Activated effector memory CD4-positive, alpha-beta T cell treated with Interleukin-2 at 50 U/mL for 16 hours (primary cell): ENCODE data around the gene GYS2.

Experiments
- DNase-seq: peaks from one replicate; pipeline ENCODE4 v3.0.0-alpha.2; 2020

Gene GYS2

DNA sequence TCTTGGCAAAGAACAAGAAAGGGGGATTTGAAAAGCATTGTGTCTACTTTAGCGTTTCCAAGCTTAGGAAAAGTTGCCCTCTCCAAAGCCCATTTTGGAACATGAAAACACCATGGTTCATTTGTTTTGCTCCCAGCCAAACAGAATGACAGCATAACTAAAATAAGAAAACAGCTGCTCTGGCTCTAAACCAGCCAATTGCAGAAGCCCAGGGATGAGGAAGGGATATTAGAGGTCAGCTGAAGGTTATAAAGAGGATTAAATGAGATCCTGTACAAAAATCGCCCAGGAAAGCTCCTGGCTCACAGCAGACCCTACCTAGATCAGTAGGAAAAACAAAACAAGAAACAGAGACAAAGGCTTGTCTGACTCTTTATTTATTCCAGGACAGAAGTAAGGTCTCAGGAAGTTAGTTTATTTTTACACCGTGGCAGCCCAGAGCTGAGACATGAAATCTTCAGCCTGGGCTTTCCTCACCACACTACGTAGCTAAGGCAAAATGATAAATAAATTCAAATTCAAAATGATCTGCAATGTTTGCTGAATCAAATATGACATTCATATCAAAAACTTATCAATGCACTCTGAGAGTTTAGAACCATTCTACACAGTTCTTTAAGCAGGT, 52.7 kb downstream of the GYS2 start:
- DNase-seq, result no peak

- no peak for DNase-seq
Measured at GRCh38 chr12:21547437-21547836, 57.2 kb downstream of the GYS2 start.

GRCh38 chr12:21546716-21547115, 57.9 kb downstream of the GYS2 start:
- DNase-seq, result no peak

DNA sequence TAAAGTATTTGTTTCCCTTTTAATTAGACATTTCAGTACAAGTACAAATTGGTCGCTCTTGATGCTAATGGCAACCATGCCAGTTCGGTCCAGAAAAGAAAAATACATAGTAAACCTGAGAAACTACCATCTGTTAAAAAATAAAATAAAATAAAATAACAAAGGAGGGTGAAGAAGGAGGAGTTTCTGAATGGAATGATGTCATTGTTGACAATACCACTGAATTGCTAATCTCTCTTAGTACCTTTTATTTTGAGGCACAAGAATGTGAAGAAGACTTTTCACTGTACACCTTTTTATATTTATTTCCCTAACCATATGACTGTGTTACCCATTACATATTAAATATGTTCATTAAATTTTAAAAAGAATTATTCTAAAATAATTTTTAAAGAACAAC, 59.1 kb downstream of the GYS2 start:
- DNase-seq, result no peak

DNA sequence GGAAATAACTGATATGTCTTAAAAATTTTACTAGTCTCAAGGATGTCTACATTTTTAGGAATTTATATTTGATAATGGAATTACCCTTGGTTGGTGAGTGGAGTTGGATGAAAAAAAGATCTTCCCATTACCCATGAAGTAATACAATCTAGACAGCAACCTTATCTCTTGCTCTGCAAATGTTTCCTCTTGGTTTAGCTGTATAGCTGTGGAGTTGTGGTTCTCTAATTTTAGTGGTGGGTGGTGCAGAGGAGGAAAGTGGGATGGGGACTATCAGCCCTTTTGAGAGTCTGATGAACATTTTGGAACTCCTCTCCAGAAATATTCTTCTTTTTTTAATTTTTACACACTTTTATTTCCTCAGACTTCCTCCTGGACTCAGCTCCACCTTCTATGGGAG, 61.5 kb downstream of the GYS2 start:
- DNase-seq, result no peak

GRCh38 chr12:21542403-21542802, 62.2 kb downstream of the GYS2 start:
- no peak for DNase-seq

DNA sequence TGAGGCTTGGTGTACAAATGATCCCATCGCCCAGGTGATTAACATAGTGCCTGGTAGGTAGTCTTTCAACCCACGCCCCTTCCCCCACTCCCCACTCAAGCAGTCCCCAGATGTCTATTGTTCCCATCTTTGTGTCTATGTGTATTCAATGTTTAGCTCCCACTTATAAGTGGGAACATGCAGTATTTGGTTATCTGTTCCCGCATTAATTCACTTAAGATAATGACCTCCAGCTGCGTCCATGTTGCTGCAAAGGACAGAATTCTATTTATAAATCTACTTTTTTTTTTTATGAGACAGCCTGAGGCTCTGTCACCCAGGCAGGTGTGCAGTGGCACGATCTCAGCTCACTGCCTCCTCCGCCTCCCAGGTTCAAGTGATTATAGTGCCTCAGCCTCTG, 62.9 kb downstream of the GYS2 start:
- no peak for DNase-seq

GRCh38 chr12:21539797-21540196, 64.8 kb downstream of the GYS2 start:
- no peak for DNase-seq

GRCh38 chr12:21538061-21538653, 66.5 kb downstream of the GYS2 start:
- DNase-seq, result no peak

DNA sequence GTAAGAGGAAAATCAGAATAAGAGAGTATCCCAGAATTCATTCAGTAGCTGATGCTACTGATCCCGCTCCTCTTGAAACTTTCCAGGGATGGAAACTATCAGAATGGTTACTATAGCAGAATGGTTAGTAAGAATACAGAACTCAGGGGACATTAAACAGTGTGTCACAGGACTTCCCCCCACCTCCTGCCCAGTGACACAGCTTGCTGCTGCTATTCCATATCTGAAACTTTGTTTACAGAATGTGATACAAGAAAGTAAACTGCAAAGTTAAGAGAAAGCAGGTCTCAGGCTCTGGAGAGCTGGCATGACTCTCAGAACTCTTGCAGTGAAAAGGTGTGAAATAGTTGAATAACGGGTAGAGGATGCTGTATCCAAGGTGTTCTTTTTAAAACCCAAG, 75.2 kb downstream of the GYS2 start:
- DNase-seq, result no peak

DNA sequence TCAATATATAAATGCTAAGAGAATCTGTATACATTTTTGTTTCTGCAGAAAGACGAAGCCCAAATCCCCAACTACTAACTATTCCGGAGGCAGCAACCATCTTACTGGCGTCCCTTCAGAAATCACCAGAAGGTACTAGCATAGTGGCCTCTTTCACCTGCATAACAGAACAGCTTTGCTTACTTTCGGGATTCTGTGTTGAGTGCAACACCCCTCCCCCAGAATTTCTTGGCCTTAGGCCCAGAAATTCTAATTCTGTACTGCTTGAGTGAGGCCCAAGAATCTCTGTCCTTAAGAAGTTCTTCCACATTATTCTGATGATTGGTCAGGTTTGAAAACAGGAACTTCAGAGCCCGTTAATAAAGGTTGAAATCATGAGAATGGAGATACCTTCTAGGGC, 75.7 kb downstream of the GYS2 start:
- DNase-seq, result no peak

- peak; percentile 53 for DNase-seq
Measured at GRCh38 chr12:21527451-21528180, 77.0 kb downstream of the GYS2 start.

DNA sequence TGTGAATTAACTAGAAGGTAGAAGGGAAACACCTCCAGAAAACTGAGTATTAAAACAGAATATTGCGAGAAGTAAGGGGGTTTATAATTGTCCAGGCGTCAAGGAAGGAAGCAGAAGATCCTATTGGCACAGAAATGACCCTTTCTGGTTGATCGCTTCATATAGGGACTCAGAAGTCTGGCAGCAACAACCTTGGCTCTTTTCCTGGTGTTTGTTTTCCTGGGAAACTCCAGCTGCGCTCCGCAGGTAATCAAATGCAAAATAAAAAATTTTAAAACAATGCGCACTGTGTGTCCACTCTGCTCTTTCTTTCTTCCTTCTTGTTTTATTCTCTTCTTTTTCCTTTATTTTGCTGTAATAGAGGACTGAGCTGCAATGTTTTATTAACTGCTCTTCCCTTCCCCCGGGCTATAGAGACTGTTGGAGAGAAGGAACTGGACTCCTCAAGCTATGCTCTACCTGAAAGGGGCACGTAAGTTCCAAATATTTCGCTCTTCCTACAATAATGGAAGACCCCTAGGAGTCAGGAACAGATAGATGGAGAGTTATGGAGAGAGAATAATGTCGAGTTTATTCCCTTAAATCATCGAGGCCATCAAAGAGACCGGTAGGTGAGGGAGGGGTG, 77.8 kb downstream of the GYS2 start:
- no peak for DNase-seq

- DNase-seq, result no peak
Measured at GRCh38 chr12:21526053-21526452, 78.6 kb downstream of the GYS2 start, which contains the start of gene SPX. Gene SPX (plus strand): TSS chr12:21526296. CDS start chr12:21526473, 177 bp downstream.

- no peak for DNase-seq
Measured at GRCh38 chr12:21523148-21523547, 81.5 kb downstream of the GYS2 start.

- no peak for DNase-seq
Measured at GRCh38 chr12:21521541-21521940, 83.1 kb downstream of the GYS2 start.

GRCh38 chr12:21518451-21518850, 86.2 kb downstream of the GYS2 start:
- DNase-seq, result no peak

GRCh38 chr12:21516281-21516680, 88.4 kb downstream of the GYS2 start:
- no peak for DNase-seq

DNA sequence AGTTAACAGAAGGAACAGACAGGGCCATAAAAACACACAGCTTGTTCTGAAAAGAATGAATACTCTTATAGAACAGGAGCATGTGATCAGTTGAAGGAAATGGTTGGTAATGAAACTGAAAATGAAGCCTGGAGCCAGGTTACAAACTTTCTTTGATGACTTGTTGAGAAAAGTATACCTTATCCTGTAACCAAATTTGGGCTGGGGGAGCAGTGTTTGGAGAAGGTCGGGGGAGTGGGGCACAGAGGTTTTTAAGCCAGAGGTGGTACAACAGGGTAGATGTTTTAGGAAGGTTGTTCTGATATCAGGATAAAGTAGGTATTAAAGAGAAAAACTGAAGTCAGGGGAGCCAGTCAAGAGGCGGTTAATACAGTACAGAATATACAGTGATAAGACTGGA, 94.9 kb downstream of the GYS2 start:
- DNase-seq, result no peak

DNA sequence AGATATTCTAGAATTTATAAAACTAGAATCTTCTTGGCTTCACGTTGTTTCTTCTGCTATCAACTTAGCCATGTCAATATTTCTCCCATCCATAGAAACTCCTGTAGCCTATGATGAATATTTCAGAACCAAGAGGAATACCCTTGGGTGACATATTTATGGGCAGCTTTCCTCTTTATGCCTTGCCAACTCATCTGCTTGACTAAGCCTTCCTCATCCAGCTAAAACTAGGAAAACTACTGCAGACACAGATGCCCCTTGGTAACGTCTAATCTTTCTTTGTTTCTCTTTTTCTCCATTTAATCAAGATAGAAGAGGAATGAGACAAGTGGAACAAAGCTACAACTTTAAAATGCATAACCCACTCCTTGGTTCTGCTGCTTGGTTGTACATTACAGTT, 96.8 kb downstream of the GYS2 start:
- no peak for DNase-seq

- DNase-seq, result no peak
Measured at GRCh38 chr12:21505888-21506287, 98.8 kb downstream of the GYS2 start.

DNA sequence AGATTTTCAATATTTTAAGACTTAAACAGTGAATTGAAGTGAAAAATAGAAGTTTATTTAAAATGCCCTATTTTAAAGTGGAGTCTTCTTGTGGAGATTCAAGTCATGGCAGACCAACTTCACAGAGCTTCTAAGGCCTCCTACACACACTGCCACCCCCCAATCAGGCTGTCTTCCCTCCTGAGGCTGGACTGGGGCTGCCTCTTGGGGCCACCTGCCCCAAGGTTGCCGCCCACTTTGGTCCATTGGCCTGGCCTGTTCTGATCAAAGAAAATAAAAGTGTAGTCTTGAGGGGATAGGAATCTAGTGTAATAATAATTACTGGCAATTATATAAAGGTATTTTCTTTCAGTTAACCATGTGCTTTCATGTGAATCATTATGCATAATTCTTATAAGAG, 101.8 kb downstream of the GYS2 start:
- DNase-seq, result no peak

DNA sequence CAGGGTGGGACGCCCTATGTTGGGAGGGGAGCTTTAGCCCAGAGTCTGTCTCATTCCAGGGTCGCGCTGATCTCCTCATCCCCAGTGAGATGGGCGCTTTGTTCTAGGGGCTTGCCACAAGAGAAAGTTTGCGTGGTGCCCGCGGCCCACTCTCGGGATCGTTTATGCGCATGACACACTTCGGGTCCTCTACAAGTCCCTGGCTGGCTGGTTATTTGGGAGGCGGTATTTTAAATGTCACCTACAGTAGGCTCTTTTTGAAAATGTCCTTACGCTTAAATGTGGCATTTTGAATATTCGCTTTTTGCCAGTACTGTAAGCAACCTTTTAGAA, 102.5 kb downstream of the GYS2 start:
- no peak for DNase-seq
